Measurements from ENCODE around the gene CES3.
"Not testable (repeated sequence)": the region's sequence is repeated elsewhere in the genome, so short reads cannot be mapped to it uniquely, and the experiment has no call there.

Gene CES3

GRCh38 chr16:66947302-66948065, 13.6 kb upstream of the CES3 start:
- peak; percentile 75 to 90 for DNase-seq

- no peak for DNase-seq
Measured at GRCh38 chr16:66948134-66948836, 12.8 kb upstream of the CES3 start.

DNA sequence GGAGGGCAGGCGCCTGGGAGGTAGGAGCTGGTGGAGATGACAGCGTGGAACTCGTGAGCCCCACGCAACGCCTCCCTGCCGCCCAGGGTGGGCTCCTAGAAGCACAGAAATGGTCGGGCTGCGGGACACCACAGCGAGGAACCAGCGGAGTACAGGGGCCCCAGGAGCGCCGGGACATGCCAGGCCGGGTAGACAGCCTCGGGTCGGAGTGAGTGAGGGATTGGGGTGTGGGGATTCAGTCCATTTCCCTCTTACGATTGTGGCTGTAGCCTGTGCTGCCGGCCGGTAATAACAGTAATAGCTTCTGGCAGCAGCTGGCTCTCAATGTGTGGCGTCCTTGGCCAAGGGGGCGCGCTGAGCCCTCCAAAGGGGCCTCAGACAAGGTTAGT, 12.2 kb upstream of the CES3 start:
- DNase-seq = no peak

GRCh38 chr16:66949472-66949871, 11.6 kb upstream of the CES3 start:
- DNase-seq = no peak

DNA sequence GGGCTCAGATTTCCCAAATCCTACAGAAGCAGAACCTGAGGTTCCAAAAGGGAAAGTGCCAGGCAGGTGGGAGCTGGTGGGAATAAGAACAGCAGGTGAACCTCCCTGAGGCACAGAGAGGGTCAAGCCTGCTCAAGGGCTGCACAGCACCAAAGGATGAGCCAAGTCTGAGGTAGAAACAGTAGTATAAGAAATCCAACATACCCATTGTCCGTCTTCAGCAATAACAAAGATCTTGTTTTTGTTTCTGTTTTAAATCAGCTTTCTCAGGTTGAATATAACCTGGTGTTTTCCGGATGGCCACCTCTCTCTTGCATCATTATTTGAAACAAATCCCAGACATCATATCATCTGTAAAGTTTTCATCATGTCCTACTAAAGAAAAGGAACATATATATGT, 10.6 kb upstream of the CES3 start:
- no peak for DNase-seq

DNA sequence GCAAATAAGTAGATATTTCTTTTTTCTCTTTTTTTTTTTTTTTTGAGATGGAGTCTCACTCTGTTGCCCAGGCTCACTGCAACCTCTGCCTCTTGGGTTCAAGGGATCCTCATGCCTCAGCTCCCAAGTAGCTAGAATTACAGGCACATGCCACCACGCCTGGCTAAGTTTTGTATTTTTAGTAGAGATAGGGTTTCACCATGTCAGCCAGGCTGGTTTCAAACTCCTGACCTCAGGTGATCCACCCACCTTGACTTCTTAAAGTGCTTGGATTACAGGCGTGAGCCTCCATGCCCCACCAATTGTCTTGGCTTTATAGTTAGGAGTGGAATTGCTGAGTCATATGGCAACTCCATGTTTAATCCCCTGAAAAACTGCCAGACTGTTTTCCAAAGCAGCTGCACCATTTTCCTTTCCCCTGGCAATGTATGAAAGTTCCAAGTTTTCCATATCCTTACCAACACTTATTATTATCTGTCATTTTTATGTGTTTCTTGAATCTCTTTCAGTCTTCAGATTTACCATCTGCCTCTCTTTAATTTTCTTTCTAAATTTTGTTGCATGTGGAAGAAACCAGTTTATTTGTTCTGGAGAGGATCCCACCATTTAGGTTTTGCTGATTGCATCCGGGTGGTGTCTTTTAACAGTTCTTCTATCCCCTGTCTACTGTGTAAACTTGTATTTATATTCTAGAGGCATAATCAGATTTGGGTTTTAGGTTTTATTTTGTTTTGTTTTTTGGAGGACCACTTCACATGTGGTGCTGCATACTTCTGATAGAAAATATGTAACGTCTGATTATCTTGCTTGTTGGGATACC, 9.9 kb upstream of the CES3 start:
- DNase-seq = no peak

DNA sequence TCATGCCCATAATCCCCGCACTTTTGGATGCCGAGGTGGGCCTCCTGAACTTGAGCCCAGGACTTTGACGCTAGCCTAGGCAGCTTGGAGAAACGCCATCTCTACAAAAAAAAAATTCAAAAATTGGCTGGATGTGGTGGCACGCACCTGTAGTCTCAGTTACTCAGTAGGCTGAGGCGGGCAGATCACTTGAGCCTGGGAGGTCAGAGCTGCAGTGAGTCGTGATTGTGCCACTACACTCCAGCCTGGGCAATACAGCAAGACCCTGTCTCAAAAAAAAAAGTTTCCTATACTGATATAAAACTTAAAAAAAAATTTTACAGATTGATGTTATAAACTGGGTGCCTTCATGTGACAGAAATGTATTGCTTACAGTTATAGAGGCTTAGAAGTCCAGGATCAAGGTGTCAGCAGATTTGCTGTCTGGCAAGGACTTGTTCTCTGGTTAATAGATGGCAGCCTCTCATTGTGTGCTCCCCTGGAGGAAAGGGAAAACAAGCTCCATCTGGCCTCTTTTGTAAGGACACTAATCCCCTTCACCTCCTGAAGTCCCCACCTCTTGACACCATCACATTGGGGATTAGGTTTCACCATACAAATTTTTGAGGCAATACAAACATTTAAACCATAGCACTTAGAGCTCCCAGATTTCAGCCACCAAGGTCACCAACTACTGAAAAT, 8.5 kb upstream of the CES3 start:
- no peak for DNase-seq

DNA sequence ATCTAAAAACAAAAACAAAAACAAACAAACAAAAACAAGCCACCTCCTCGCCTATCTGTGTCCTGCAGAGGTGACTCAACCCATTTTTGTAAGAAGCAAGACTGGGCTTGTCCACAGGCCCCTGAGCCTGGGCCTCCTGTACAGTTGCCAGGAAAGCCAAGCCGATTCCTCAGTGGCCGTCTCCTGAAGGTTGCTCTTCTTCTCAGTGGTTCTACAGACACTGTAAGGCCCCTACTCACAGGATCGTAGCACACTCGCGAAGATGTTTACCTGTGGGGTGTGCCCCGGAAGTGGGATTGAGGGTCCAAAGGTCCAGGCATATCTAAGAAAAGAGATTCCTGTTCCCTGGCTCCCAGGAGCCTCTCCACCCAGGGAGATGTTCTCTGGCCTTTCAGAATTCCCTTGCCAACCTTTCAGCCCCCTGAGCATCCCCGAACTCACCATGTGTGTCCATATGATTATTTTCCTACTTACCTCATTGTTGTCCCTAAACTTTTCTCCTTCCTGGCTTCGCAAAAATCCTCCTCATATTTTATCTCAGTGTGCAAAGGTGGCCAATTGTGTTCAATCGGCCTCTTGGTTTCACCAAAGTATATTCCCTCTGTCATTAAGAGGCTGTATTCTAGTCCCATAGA, 7.5 kb upstream of the CES3 start:
- DNase-seq = no peak

DNA sequence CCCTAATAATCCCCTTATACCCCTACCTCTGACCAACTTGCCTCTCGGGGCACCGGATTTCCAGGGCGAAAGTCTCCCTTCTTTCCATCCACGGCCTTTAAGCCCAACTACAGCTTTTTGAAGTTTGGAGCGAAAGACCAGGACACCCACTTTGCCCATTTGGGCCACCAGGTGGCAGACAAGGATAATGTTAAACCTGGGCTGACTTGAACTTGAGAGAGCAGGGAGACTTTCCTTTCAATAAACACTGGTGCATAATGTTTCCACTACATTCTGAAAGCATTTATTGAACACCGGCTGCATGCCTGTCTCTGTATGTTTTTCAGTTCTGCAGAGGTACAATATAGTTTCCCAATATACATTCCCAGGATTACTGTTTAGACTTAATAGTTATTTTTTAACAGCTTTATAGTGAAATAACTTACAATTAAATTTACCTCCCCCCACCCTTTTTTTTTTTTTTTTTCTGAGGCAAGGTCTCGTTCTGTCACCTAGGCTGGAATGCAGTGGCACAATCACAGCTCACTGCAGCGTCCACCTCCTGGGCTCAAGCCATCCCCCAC, 6.9 kb upstream of the CES3 start:
- peak; percentile 63 to 79 for DNase-seq

GRCh38 chr16:66955363-66956153, 5.5 kb upstream of the CES3 start:
- not testable (repeated sequence) for DNase-seq

GRCh38 chr16:66956154-66956457, 5.0 kb upstream of the CES3 start:
- not testable (repeated sequence) for DNase-seq

DNA sequence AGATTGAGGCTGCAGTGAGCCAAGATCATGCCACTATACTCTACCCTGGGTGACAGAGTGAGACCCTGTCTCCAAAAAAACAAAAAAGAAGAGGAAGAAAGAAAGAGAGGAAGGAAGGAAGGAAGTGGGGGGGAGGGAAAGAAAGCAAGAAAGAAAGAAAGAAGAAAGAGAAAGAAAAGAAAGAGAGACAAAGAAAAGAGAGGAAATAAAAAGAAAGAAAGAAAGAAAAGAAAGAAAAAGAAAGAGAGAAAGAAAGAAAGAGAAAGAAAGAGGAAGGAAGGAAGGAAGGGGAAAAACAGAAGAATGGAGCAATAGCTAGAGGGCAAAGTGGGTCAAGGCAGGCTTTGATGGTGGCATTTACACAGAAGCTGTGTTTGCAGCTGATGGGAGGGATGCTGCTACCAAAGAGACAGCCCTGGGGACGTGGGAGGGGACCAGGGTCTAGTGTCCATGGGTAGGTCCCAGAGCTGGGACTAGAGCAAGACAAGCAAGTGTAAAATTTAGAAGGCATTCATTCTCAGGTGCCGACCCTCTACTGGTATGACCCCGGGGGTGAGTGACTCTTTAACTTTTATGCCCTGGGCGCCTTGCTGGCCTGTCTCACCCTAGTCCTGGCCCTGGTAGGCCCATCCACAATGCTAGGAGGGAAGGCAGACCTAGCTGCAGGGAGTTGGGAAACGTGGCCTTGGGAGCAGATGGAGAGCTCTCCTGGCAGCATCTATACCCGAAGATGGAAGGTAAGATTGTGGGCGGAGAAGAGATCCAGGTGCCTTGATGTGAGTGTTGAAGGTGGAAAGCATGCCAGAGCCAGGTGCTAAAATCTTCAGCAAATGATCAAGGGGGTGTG, 2.0 kb upstream of the CES3 start:
- DNase-seq = no peak

DNA sequence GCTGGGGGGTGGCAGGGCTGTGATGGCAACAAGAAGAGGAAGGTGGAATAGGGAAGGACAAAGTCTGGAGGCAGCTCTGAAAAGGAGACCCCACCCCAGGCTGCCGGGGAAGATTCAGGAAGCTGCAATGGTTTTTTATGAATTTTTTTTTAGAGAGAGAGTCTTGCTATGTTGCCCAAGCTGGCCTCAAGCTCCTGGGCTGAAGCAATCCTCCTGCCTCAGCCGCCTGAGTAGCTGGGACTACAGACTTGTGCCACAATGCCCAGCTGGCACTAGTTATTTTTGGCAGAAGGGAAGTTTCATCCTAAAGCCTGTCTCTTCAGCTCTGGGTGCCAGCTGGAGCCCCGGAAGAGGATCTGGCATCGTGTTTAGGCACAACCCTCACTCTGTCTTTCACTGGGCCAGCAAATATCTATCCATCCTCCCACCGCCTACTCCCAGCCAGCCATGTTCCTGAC, 1.3 kb upstream of the CES3 start:
- DNase-seq = no peak

DNA sequence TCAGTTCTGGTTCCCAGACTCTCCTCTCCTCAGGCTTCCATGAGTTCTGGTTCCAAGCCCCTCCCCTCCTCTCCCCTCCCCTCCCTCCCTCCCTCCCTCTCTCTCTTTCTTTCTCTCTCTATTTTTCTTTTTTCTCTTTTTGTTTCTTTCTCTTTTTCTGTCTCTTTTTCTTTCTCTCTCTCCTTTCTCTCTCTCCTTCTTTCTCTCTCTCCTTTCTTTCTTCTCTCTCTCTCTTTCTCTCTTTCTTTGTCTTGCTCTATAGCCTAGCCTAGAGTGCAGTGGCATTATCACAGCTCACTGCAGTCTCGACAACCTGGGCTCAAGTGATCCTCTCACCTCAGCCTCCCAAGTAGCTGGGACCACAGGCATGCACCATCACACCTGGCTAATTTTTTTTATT, 796 bp upstream of the CES3 start:
- no peak for DNase-seq

- DNase-seq = no peak
Measured at GRCh38 chr16:66961914-66962313, 848 bp downstream of the CES3 start.

DNA sequence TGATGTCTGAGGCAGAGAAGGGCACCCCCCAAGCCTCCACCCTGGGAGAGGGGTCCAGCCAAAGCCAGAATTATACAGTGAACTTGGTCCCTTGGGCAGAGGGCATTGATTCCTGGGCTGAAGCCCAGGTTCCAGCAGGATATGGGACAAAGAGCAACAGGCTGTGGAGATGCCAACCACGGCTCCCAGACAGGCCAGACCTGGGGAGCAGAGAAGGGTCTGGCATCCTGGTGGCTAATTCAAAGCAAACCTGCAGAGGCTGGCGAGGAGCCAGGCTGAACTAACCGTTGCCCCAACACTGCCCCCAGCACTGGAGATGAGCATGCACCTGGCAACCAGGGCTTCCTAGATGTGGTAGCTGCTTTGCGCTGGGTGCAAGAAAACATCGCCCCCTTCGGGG, 3.0 kb downstream of the CES3 start:
- DNase-seq = no peak

GRCh38 chr16:66968847-66969246, 7.8 kb downstream of the CES3 start:
- DNase-seq = no peak

DNA sequence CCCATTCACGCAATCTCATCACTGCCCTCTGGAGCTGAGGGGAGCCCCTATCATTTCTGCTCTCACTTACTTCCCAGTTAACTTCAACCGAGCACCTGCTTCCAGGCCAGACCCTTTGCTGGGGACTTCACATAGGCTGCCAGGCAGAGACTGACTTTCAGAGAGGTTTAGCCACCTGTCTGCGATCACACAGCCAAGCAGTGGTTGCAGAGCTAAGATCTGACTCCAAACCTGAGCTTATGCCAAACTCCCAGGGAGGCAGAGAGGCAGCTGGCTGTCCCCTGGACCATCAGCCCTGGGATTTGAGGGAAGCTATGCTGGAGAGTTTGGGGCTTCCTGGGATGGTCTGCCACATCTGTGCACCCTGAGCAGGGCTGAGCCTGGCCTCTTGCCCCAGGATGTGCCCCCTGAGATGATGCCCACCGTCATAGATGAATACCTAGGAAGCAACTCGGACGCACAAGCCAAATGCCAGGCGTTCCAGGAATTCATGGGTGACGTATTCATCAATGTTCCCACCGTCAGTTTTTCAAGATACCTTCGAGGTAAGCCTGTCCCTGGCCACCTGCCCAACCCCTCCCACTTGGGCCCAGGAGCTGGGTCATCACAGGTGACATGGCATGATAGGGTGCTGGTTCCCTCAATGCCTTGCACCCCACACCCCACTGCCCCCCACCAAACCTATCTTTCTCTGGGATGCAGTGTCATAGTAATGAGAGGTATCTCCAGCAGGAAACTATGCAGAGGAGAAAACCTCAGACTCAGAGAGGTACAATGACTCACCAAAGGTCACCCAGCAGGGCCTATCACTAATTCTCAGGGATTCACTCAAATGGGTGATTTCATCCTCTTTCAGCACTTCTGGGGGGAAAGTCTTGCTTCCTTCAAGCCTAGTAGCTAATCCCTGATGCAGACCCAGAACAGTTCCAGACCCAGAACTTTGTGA, 10.0 kb downstream of the CES3 start:
- no peak for DNase-seq

- DNase-seq = no peak
Measured at GRCh38 chr16:66972983-66973382, 11.9 kb downstream of the CES3 start.
